ENCODE results near the gene OTUD5.

OTUD5 gene

GRCh38 chrX:48957827-48958634 lies 624 bp upstream of the OTUD5 start:
- peak overlapping the region; percentile 49; the same call in 1 of the 2 replicates for H3K4me2 ChIP-seq (ENCODE audit: low read depth, low read length)
- H3F3A ChIP-seq (ENCODE audit: insufficient read depth, low read length): peaks cover 3% of the 10 kb centered on the region
- DNase-seq: peak; percentile 95
- no peaks in the 10 kb centered on the region for H3K9me2 ChIP-seq (replicated peaks; ENCODE audit: insufficient read depth, low read length)
- no peaks in the 10 kb centered on the region for H3K9me3 ChIP-seq (replicated peaks; ENCODE audit: insufficient read depth, low read length)
- H2AFZ ChIP-seq (ENCODE audit: low read length): peak overlapping the region; percentile 23; the same call in 1 of the 2 replicates
- peak overlapping the region; percentile 85 for H3K4me3 ChIP-seq (ENCODE audit: low read length)
- peak overlapping the region; percentile 92 for H3K9ac ChIP-seq (ENCODE audit: low read length)
- H3K27me3 ChIP-seq (replicated peaks; ENCODE audit: insufficient read depth, low read length): no peaks in the 10 kb centered on the region
- peaks cover 32% of the 10 kb centered on the region for H3K4me1 ChIP-seq (ENCODE audit: low read length)
- no peaks in the 10 kb centered on the region for H3K36me3 ChIP-seq (replicated peaks; ENCODE audit: insufficient read depth, low read length)
- H4K20me1 ChIP-seq (ENCODE audit: insufficient read depth, low read length): no peaks in the 10 kb centered on the region
- H3K27ac ChIP-seq (ENCODE audit: low read length): peak overlapping the region; percentile 100
- peaks cover 45% of the 10 kb centered on the region for H3K79me2 ChIP-seq (ENCODE audit: low read length)
- TF ChIP-seq EZH2 (optimal IDR thresholded peaks at IDR 0.05; ENCODE audit: low read depth, low read length) (no peak), EZH2phosphoT487 (IDR thresholded peaks at IDR 0.05; ENCODE audit: low read length) (no peak), CTCF (IDR thresholded peaks at IDR 0.05; ENCODE audit: low read length) (no peak)

GRCh38 chrX:48956728-48957414 lies 536 bp downstream of the OTUD5 start:
- H3K9me3 ChIP-seq (replicated peaks; ENCODE audit: insufficient read depth, low read length): no peaks in the 10 kb centered on the region
- peak; percentile 27 for DNase-seq
- H2AFZ ChIP-seq (ENCODE audit: low read length): no peak overlapping the region
- H3K4me1 ChIP-seq (ENCODE audit: low read length): peaks cover 33% of the 10 kb centered on the region
- peak overlapping the region; percentile 74 for H3K4me3 ChIP-seq (ENCODE audit: low read length)
- H3K4me2 ChIP-seq (ENCODE audit: low read depth, low read length): peak overlapping the region; percentile 86
- peaks cover 57% of the 10 kb centered on the region for H3K79me2 ChIP-seq (ENCODE audit: low read length)
- H3F3A ChIP-seq (ENCODE audit: insufficient read depth, low read length): peaks cover 3% of the 10 kb centered on the region
- peak overlapping the region; percentile 27; the same call in 1 of the 2 replicates for H3K27ac ChIP-seq (ENCODE audit: low read length)
- no peaks in the 10 kb centered on the region for H3K27me3 ChIP-seq (replicated peaks; ENCODE audit: insufficient read depth, low read length)
- H3K9ac ChIP-seq (ENCODE audit: low read length): peak overlapping the region; percentile 83
- TF ChIP-seq CTCF (IDR thresholded peaks at IDR 0.05; ENCODE audit: low read length) (no peak), EZH2 (optimal IDR thresholded peaks at IDR 0.05; ENCODE audit: low read depth, low read length) (no peak), EZH2phosphoT487 (IDR thresholded peaks at IDR 0.05; ENCODE audit: low read length) (no peak)
- H3K9me2 ChIP-seq (replicated peaks; ENCODE audit: insufficient read depth, low read length): no peaks in the 10 kb centered on the region
- H4K20me1 ChIP-seq (ENCODE audit: insufficient read depth, low read length): no peaks in the 10 kb centered on the region
- no peaks in the 10 kb centered on the region for H3K36me3 ChIP-seq (replicated peaks; ENCODE audit: insufficient read depth, low read length)

GRCh38 chrX:48948589-48948988 lies 8.8 kb downstream of the OTUD5 start:
- Histone ChIP-seq H3K9me2 (replicated peaks; ENCODE audit: insufficient read depth, low read length) (no peaks in the 10 kb centered on the region), H3K9ac (ENCODE audit: low read length) (no peak overlapping the region), H3K27ac (ENCODE audit: low read length) (peak overlapping the region; percentile 90; the same call in 1 of the 2 replicates), H3K4me3 (ENCODE audit: low read length) (no peak overlapping the region), H3F3A (ENCODE audit: insufficient read depth, low read length) (peaks cover 26% of the 10 kb centered on the region), H3K9me3 (replicated peaks; ENCODE audit: insufficient read depth, low read length) (no peaks in the 10 kb centered on the region), H3K79me2 (ENCODE audit: low read length) (peaks cover 74% of the 10 kb centered on the region), H3K4me1 (ENCODE audit: low read length) (peaks cover 24% of the 10 kb centered on the region), H2AFZ (ENCODE audit: low read length) (no peak overlapping the region), H3K36me3 (replicated peaks; ENCODE audit: insufficient read depth, low read length) (no peaks in the 10 kb centered on the region), H3K4me2 (ENCODE audit: low read depth, low read length) (no peak overlapping the region), H3K27me3 (replicated peaks; ENCODE audit: insufficient read depth, low read length) (no peaks in the 10 kb centered on the region), H4K20me1 (ENCODE audit: insufficient read depth, low read length) (no peaks in the 10 kb centered on the region)
- DNase-seq: no peak
- TF ChIP-seq EZH2phosphoT487 (IDR thresholded peaks at IDR 0.05; ENCODE audit: low read length) (no peak), CTCF (IDR thresholded peaks at IDR 0.05; ENCODE audit: low read length) (no peak), EZH2 (optimal IDR thresholded peaks at IDR 0.05; ENCODE audit: low read depth, low read length) (no peak)

All from MM.1S (cell line).